Activated CD8-positive, alpha-beta memory T cell treated with anti-CD3 and anti-CD28 coated beads, Interleukin-2, amount 50 U/mL, for 1 hour (primary cell): ENCODE measurements around the gene MROH2A.

Experiments used
- DNase-seq: peaks from one replicate; pipeline ENCODE4 v3.0.0-alpha.2; 2020; ENCODE audit errors: extremely low read depth

Gene MROH2A

DNA sequence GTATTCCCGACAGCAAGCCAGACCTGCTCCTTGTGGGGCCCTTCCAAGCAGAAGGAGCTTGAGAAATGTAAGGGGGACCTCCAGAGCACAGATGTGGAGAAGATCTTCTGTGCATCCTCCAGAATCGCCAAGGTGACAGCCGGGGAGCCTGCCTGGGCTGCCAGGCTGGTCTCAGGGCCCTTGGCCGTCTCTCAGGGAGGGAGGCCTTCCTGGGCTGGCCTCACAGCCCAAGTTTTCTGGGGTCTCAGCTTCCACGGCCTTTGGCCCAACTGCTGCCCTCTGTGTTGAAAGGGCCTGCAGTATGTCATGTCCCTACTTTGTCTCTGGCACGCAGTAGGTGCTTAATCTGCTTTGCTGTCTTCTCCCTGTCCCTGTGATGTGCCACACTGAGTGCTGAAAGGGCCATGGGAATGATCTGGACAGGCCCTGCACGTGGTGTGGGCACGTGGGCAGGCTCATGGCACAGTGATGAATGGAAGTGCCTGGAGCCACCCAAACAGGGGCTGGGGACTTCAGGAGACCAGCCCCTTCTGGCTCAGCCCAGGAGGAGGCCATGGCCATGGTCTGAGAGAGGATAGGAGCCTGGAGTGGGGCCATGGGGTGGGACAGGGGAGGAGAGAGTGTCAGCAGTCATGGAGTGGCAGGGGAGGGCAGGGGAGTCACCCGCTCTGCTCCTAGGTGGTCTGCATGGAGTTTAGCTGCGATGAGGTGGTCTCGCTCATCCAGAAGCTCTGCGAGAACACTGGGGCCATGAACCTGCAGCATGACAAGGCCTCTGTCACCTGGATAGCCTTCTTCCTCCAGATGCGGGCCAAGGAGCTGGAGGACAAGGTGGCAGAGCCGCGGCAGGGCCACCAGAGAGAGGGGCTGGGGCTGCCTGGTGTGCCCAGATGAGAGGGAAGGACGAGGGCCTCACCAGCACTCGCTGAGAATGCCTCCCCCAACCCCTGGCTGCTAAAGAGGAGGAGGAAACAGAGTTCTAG is 40.8 kb downstream of the MROH2A start:
- DNase-seq: no peak

DNA sequence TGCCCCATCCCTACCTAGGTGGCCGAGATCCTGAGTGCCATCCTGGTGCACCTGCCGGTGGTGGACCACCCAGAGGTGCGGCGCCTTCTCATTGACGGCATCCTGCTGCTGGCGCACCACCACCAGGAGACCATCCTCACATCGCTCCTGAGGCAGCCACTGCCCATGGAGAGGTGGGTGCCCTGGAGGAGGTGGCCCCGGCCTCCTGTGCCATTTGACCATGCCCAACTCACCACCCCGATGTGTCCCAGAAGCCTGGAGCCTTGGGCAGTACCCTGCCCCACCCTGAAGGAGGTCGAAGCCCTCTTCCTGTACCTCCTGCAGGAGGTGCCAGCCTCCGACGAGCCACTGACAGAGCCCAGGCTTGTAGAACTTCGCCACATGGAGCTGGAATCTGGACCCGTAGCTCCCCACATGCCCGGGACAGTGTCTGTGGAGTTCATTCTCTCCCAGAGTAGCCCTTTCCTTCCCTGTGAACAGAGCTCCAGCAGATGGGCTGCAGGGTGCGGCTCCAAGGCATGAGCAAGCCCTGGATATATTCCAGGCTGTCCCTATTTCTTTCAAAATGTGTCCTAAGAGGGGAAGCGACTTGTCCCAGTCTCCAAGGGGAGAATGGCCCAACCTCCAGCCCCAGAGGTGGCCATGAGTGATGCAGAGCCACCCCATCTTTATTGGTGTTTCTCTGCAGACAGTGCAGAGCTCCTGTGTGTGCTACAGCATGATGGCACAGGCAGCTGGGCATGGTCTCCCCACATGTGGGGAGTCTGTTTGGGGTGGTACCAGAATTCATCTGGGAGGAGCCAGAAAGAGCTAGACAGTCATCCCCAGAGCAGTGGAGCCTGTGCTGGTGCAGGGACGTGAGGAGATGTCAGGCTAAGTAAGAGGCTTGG is 42.0 kb downstream of the MROH2A start:
- DNase-seq: no peak

DNA sequence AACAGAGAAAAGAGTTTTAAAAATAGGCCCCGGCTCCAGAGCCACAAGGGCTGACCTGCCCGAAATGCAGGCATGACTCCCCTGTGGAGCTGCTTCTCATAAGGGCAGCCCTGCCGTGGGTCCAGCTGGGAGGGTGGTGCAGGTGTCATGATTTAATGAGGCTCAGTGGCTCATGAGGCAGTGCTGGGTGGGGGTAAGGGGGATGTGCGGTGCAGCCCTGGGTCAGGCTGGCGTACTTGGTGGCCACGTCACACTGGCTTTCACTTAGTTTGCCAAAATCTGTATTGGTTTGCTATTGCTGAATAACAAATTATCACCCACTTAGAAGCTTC is 42.6 kb downstream of the MROH2A start:
- DNase-seq: no peak

GRCh38 chr2:233821196-233821595 is 43.1 kb downstream of the MROH2A start:
- no peak for DNase-seq

GRCh38 chr2:233821709-233822100 is 43.6 kb downstream of the MROH2A start:
- no peak for DNase-seq

- DNase-seq: no peak
These were observed 44.1 kb downstream of the MROH2A start for GRCh38 chr2:233822101-233822771.

GRCh38 chr2:233822781-233823730 is 44.9 kb downstream of the MROH2A start:
- DNase-seq: no peak

DNA sequence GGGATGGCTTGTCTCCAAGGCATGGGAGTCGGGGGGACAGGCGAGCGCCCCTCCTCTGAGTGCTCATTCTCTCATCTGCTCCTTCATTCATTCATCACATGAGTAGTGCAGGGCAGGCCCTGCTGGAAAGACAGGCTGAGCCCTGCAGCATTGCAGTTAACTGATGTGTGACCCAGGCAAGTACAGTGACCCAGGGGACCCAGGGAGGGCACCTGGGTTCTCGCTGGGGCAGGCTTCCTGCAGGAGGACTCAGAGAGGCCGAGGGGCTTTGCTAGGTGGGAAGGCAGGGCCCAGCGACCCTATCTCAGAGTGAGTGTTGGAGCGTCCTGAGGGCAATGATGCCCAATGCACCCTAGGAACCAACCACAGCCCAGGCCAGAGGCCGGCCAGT is 45.6 kb downstream of the MROH2A start:
- no peak for DNase-seq

- no peak for DNase-seq
These were observed 46.2 kb downstream of the MROH2A start for GRCh38 chr2:233824373-233824772.

GRCh38 chr2:233828546-233829192 is 50.5 kb downstream of the MROH2A start:
- no peak for DNase-seq

DNA sequence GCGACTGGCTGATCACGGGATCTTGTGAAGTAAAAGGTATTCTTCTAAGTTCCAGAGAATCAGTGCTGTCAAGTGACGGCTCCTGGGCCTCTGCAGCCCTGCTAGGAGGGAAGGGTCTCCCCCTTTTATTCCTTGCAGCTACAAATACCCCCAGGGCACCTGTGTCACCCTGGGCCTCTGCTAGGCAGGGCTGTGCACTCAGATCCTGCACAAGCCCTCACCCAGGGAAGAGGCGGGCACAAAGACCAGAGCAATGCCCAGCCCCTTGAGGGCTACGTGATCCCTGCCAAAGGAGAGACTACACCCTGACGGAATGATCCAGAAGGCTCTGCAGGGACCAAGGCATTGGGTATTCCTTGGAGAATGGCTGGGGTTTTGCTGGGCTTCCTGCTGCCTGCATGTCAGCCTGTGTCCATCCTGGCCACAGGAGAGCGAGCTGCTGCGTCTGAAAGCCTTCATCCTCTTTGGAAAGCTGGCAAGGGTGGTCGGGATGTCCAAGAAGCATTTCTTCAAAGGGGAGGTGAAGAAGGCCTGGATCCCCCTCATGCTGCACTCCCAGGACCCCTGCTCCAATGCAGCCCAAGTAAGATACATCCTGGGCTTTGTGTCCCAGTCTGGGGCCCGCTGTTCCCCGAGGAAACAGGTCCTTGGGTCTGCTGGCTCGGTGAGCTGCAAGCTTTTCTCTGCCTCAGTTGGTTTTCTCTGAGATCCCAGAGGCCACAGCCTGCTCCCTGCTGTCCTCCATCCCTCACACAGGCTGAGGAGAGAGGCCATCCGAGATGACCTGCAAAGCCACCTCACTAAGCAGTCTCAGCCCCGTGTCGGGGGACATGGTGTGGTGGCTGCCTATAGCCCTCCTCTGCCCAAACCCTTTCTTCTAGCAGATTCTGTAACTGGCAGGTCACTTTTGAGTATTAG is 51.3 kb downstream of the MROH2A start:
- DNase-seq: no peak

- no peak for DNase-seq
These were observed 52.1 kb downstream of the MROH2A start for GRCh38 chr2:233830111-233830802.

DNA sequence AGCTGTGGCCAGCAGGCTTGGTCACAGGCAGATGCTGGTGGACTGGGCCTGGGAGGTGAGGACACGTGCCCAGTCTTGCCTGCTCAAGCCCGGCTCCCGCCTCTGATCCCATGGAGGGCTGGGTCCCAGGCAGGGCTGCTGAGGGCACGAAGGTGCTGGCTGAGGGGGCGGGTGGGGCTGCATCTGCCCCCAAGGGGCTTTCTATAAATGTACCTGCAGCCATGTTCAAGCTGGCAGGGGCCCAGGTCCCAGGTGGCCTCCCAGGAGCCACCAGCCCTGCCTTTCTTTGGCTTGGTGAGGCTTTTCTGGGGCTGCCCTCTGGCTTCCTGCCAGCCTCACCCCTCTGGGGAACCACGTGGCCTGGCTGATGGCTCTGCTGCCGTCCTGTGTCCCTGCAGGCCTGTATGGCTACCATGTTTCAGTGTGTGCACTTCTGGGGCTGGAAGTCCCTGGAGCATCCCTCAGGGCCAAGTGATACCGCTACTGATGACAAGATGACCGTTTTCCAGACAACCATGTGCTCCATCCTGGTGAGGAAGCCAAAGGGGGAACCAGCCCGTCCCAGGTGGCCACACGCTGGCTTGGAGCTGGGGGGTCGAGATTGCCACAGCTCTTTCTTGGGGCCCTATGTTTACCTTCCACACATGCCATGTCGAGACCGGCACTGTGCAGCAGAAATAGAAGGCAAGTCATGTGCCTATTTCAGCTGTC is 53.0 kb downstream of the MROH2A start:
- DNase-seq: no peak

GRCh38 chr2:233831861-233832260 is 53.7 kb downstream of the MROH2A start:
- DNase-seq: no peak

DNA sequence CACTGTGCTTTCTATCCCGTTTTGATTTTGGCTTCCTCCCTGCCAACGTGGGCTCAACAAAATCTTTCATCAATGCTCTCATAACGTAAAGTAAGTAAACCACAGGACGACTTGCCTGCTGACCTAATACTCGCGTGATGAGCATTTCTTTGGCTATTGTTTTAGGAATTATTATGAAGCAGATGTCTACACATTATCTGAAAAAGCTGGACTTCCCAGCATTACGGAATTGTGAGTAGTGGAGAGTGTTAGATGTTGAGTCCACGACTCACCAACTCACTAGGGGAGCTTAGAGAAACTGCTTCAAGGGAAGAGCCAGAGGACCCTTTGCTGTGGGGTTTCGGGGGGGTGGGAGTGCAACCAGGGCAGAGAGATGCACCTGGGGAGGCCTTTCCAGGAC is 54.3 kb downstream of the MROH2A start:
- DNase-seq: no peak

DNA sequence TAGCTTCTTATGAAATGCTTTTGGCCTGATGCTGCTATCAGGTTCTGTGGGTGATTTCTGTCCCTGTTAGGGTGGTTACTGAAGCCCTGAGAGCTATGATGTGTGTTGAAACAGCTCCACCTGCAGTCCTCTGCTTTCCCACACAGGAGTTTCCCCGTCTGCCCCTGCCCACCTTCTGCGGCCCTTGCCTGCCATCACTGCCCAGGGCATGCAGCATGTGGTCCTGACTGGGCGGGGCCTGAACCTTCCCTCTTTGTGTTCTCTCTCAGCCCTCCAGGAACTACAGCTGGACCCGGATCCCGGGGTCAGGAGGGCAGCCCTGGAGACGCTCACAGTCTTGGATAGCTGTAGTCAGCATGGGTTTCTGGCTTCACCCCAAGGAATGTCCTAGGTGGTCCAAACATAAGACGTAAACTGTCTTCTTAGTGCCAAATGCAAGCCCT is 54.8 kb downstream of the MROH2A start:
- DNase-seq: no peak

DNA sequence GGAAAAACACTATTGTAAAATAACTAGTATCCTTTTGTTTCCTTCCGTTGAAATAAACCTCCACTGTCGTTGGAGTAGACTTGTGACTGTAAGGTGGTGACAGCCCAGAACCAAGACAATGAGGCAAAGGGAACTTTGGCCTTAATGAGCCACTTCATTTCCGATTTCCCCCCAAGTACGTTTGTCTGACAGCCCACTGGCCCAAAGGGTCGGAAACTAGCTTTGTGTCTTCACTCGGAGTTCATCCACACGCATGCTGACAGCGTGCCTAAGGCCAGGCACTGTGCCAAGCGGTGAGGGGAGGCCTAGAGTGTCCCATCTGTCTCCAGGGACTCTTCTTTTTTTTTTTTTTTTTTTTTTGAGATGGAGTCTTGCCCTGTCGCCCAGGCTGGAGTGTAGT is 55.2 kb downstream of the MROH2A start:
- DNase-seq: no peak
